HepG2 (cell line): ENCODE results near the gene TCERG1L. TPM values are rescaled to one million over a fixed set of nuclear protein-coding genes. Genes with fewer than 3 reads are reported as not detected.

Experiments used
- ATAC-seq: fragments of 200-7000 bp; cut with Tn5 transposase; 3 replicates; pipeline ENCODE4 v1.9.1; 2020; ENCODE audit warnings: mild to moderate bottlenecking, moderate library complexity
- BruUV-seq: library from RNA; stranded (reverse); fragments of 400-500 nt; replicated peaks from 2 replicates; lab custom pipeline; 2021; lab: Mats Ljungman, UMichigan
- CTCF ChIA-PET: fragments of 300-600 bp; formaldehyde crosslinking; extraction: SDS; loops from one replicate; lab custom pipeline; 2021; ENCODE audit warnings: low total read pairs, inconsistent platforms, low intra/inter-chr PET ratio; lab: Yijun Ruan, JAX
- POLR2A ChIA-PET: fragments of 350-600 bp; sonication (Branson Sonifier 250); formaldehyde crosslinking; loops from one replicate; lab custom pipeline; 2020; ENCODE audit warnings: antibody characterized with exemption, inconsistent platforms; lab: Yijun Ruan, JAX
- DNase-seq: peaks from one replicate; pipeline ENCODE4 v3.0.0-alpha.2; 2015; ENCODE audit warnings: low spot score
- FAIRE-seq: peaks from 3 replicates; lab custom pipeline; 2011; peaks lifted over from hg19 to GRCh38; lab: Jason Lieb, UNC
- H2AFZ ChIP-seq: one replicate; pipeline ENCODE4 v1.6.1; 2011; ENCODE audit warnings: low read length, inconsistent platforms
- H3K27ac ChIP-seq: fragments of 300-600 bp; 3 replicates; pipeline ENCODE4 v1.8.0; 2011; ENCODE audit warnings: mixed run types, mild to moderate bottlenecking, mixed read lengths, low read length, inconsistent platforms; ENCODE audit not compliant: insufficient read depth; ENCODE audit errors: extremely low read length
- H3K27me3 ChIP-seq, 2 experiments: fragments of 200-600 bp in 1 of 2; 2 replicates in 1 of 2; 3 replicates in 1 of 2; pipeline versions ENCODE4 v1.6.0 to v1.8.0; 2011; ENCODE audit warnings: low read length in 2 of 2, mild to moderate bottlenecking in 2 of 2, moderate library complexity in 2 of 2, inconsistent platforms in 1 of 2; ENCODE audit not compliant: insufficient read depth in 2 of 2, control insufficient read depth in 1 of 2
- H3K36me3 ChIP-seq, 2 experiments: fragments of 200-600 bp in 1 of 2; replicated peaks in 1 of 2; 2 replicates in 1 of 2; 3 replicates in 1 of 2; pipeline versions ENCODE4 v1.5.1 to v1.8.0; 2011; ENCODE audit warnings: low read length in 2 of 2, inconsistent platforms in 1 of 2; ENCODE audit not compliant: insufficient read depth in 2 of 2, control insufficient read depth in 1 of 2
- H3K4me1 ChIP-seq: 2 replicates; pipeline ENCODE4 v1.5.1; 2012; ENCODE audit warnings: low read length, inconsistent platforms; ENCODE audit not compliant: insufficient read depth
- H3K4me2 ChIP-seq: 2 replicates; pipeline ENCODE4 v1.6.0; 2011; ENCODE audit warnings: low read depth, low read length, inconsistent platforms
- H3K4me3 ChIP-seq, 3 experiments: fragments of 200-600 bp in 1 of 3; sonication (generic), shearing (Covaris generic) in 1 of 3; replicated peaks in 1 of 3; 2 replicates each; pipeline ENCODE4 v1.5.1; 2011 to 2016; ENCODE audit warnings: low read length in 3 of 3, inconsistent platforms in 2 of 3, low read depth in 2 of 3, mild to moderate bottlenecking in 2 of 3, control low read depth in 1 of 3, mixed read lengths in 1 of 3; ENCODE audit not compliant: insufficient read depth in 1 of 3
- H3K79me2 ChIP-seq: one replicate; pipeline ENCODE4 v1.6.1; 2011; ENCODE audit warnings: low read length, inconsistent platforms; ENCODE audit not compliant: insufficient read depth
- H3K9ac ChIP-seq: 2 replicates; pipeline ENCODE4 v1.6.0; 2011; ENCODE audit warnings: mild to moderate bottlenecking, low read depth, low read length, inconsistent platforms; ENCODE audit not compliant: insufficient read depth
- H3K9me3 ChIP-seq: 2 replicates; pipeline ENCODE4 v1.5.1; 2012; ENCODE audit warnings: mild to moderate bottlenecking, low read length
- H4K20me1 ChIP-seq: 2 replicates; pipeline ENCODE4 v1.6.0; 2011; ENCODE audit warnings: inconsistent platforms, mild to moderate bottlenecking, low read length, moderate library complexity; ENCODE audit not compliant: insufficient read depth
- ATF4 ChIP-seq, 2 experiments: fragments of 450-650 bp in 1 of 2; sonication (generic) in 1 of 2; formaldehyde crosslinking; IDR thresholded peaks; 2 replicates each; pipeline versions ENCODE4 v1.5.0 to v1.8.0; 2020 to 2022; ENCODE audit warnings: mild to moderate bottlenecking in 1 of 2, missing genetic modification reagents in 1 of 2
- ATF7-NPFF ChIP-seq: sonication (generic); formaldehyde crosslinking; IDR thresholded peaks from 2 replicates; pipeline ENCODE4 v1.8.1; 2023; ENCODE audit warnings: mild to moderate bottlenecking, low read depth, missing genetic modification reagents, moderate library complexity
- CBX1 ChIP-seq: IDR thresholded peaks from one replicate; pipeline ENCODE4 v1.6.1; 2016; ENCODE audit warnings: antibody characterized with exemption, low read depth
- MED13 ChIP-seq: sonication (generic); formaldehyde crosslinking; IDR thresholded peaks from 2 replicates; pipeline ENCODE4 v1.5.0; 2020; ENCODE audit warnings: missing genetic modification reagents
- MNT ChIP-seq: fragments of 450-650 bp; IDR thresholded peaks from 2 replicates; pipeline ENCODE4 v1.6.1; 2016
- PPARG ChIP-seq: conservative IDR thresholded peaks from 2 replicates; pipeline ENCODE4 v1.6.1; 2016; ENCODE audit warnings: missing biosample characterization, missing genetic modification reagents
- SATB2 ChIP-seq: sonication (generic); formaldehyde crosslinking; IDR thresholded peaks from 2 replicates; pipeline ENCODE4 v1.5.0; 2020; ENCODE audit warnings: missing genetic modification reagents
- TAF15 ChIP-seq: fragments of 200-400 bp; formaldehyde crosslinking; IDR thresholded peaks from one replicate; pipeline ENCODE4 v1.6.1; 2018; ENCODE audit warnings: mild to moderate bottlenecking, low read depth, low read length; ENCODE audit not compliant: poor library complexity, severe bottlenecking
- TEAD2 ChIP-seq: sonication (generic); formaldehyde crosslinking; IDR thresholded peaks from 2 replicates; pipeline ENCODE4 v1.9.0; 2021; ENCODE audit warnings: missing genetic modification reagents
- ZNF333 ChIP-seq: sonication (generic); formaldehyde crosslinking; IDR thresholded peaks from 2 replicates; pipeline ENCODE4 v1.4.0; 2020; ENCODE audit warnings: mild to moderate bottlenecking, missing genetic modification reagents, borderline replicate concordance
- ZNF530 ChIP-seq: sonication (generic); formaldehyde crosslinking; IDR thresholded peaks from 2 replicates; pipeline ENCODE4 v1.5.0; 2020; ENCODE audit warnings: low read depth, mild to moderate bottlenecking, missing genetic modification reagents
- WGBS: methylation state at CpG from one replicate; pipeline ENCODE4 v1.1.6; 2017; ENCODE audit warnings: low lambda C conversion rate; 5-methylcytosine and 5-hydroxymethylcytosine counted together
- in situ Hi-C: cut with HindIII; loops from 2 replicates; pipeline ENCODE4 v1.10.0; 2017; ENCODE audit warnings: low pct_unique_long_range_greater_than_20kb; ENCODE audit not compliant: extremely low pct_ligation_motif_present
- intact Hi-C: fragments of 100-400 bp; cut with micrococcal nuclease; formaldehyde crosslinking; loops from one replicate; pipeline ENCODE4 v1.10.0; 2022; ENCODE audit not compliant: unreplicated experiment
- polyA plus RNA-seq, 8 experiments: library from polyadenylated mRNA; depleted of rRNA in 3 of 8; stranded (reverse) in 7 of 8; unstranded in 1 of 8; fragments of >200 nt; fragmentation: Illumina TruSeq in 4 of 8; extraction: Trizol in 4 of 8; gene quantifications; 2 replicates each; pipeline versions ENCODE4 v1.2.1 to v1.2.3, GENCODE V29; 2011 to 2016; ENCODE audit warnings: low read depth in 4 of 8, missing spikeins in 1 of 8, mixed read lengths in 1 of 8; ENCODE audit not compliant: insufficient read depth in 1 of 8
- total RNA-seq, 5 experiments: library from RNA; depleted of rRNA; stranded (reverse); fragments of >200 nt; fragmentation: Illumina TruSeq; extraction: Trizol; gene quantifications; 2 replicates each; pipeline ENCODE4 v1.2.3, GENCODE V29; 2016; ENCODE audit warnings: low read depth in 1 of 5

The TCERG1L gene
- total and polyA plus RNA-seq, 2 of the 13 experiments (the other 11 are each of a cell fraction or from before 2014, with no cell fraction given) = not detected

- no peak for TF ChIP-seq ATF4 (CRISPR knock-in tag; IDR thresholded peaks at IDR 0.05)
- no peak for TF ChIP-seq MED13 (CRISPR knock-in tag)
These were observed 745 bp downstream of the TCERG1L start (continued) for GRCh38 chr10:131310551-131311401.

GRCh38 chr10:131310142-131310541, 1.4 kb downstream of the TCERG1L start:
- Histone ChIP-seq H3K4me1 (no peaks in the 10 kb centered on the region), H3K36me3 (no peaks in the 10 kb centered on the region), H3K79me2 (no peaks in the 10 kb centered on the region), H3K4me3 (no peak overlapping the region), H3K27me3 (peaks cover 1 to 5% of the 10 kb centered on the region in 2 experiments; a peak in 2 of 5 replicates), H3K4me2 (no peak overlapping the region), H3K9me3 (no peaks in the 10 kb centered on the region), H3K27ac (no peak overlapping the region), H4K20me1 (no peaks in the 10 kb centered on the region), H3K9ac (no peak overlapping the region), H2AFZ (no peak overlapping the region)
- no TSS peak for BruUV-seq
- 2% methylated on average over 4 of the region's 4 CpGs for WGBS
- TF ChIP-seq TEAD2 (CRISPR knock-in tag) (no peak), SATB2 (CRISPR knock-in tag) (no peak), TAF15 (no peak), MNT (no peak), ZNF530 (CRISPR knock-in tag) (no peak), CBX1 (no peak), ZNF333 (CRISPR knock-in tag) (no peak), ATF7-NPFF (CRISPR knock-in tag) (no peak), PPARG (no peak)
- ATAC-seq (no peak), DNase-seq (no peak), FAIRE-seq (no peak)
- in situ Hi-C loops = no loop called here
- CTCF ChIA-PET = no interaction called here
- intact Hi-C loops = no loop called here
- POLR2A ChIA-PET = no interaction called here
